ENCODE results near the gene VTA1. TPM values are rescaled to one million over a fixed set of nuclear protein-coding genes. Genes with fewer than 3 reads are reported as not detected.
A peak's percentile ranks its signal among the peaks of the same experiment; 100 is the strongest.

The VTA1 gene
- total RNA-seq, 1 donor from 2014 or later: 36.6 TPM

DNA sequence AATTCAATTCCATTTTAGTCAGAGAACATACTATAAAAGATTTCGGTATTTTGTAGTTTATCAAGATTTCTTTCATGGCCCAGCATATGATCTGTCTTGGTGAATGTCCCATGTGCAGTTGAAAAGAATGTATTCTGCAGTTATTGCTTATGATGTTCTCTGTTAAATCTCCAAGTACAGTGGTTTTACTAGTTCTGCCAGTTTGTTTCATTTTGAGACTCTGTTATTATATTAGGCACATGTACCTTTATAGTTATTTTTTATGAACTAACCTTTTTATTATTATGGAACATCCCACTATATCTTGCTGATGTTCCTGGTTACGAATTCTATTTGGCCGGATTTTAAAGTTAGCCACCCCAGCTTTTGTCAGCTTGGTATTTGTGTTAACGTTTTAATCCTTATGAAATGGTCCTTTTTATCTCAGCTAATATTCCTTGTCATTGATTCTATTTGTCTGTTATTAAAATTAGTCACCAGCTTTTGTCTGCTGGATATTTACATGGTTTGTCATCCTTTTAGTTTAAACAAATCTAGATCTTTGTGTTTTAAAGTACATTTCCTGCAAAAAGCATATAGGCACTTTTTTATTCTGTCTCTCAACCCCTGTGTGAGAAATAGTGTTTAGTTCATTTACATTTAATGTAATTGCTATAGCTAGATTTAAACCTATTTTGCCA is 48.9 kb downstream of the VTA1 start:
- Mint-ChIP-seq H3K4me3 (ENCODE audit: unreplicated experiment) (no peak overlapping the region), H3K9me3 (ENCODE audit: unreplicated experiment) (no peaks in the 10 kb centered on the region), H3K27me3 (ENCODE audit: unreplicated experiment) (no peaks in the 10 kb centered on the region), H3K27ac (ENCODE audit: unreplicated experiment) (no peak overlapping the region), H3K4me1 (ENCODE audit: unreplicated experiment) (no peaks in the 10 kb centered on the region), H3K36me3 (ENCODE audit: low read depth, unreplicated experiment) (no peaks in the 10 kb centered on the region)
- TF ChIP-seq, protein P1, sequence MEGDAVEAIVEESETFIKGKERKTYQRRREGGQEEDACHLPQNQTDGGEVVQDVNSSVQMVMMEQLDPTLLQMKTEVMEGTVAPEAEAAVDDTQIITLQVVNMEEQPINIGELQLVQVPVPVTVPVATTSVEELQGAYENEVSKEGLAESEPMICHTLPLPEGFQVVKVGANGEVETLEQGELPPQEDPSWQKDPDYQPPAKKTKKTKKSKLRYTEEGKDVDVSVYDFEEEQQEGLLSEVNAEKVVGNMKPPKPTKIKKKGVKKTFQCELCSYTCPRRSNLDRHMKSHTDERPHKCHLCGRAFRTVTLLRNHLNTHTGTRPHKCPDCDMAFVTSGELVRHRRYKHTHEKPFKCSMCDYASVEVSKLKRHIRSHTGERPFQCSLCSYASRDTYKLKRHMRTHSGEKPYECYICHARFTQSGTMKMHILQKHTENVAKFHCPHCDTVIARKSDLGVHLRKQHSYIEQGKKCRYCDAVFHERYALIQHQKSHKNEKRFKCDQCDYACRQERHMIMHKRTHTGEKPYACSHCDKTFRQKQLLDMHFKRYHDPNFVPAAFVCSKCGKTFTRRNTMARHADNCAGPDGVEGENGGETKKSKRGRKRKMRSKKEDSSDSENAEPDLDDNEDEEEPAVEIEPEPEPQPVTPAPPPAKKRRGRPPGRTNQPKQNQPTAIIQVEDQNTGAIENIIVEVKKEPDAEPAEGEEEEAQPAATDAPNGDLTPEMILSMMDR (IDR thresholded peaks at IDR 0.05; ENCODE audit: unreplicated experiment): no peak
- DNase-seq (ENCODE audit: low spot score): no peak

DNA sequence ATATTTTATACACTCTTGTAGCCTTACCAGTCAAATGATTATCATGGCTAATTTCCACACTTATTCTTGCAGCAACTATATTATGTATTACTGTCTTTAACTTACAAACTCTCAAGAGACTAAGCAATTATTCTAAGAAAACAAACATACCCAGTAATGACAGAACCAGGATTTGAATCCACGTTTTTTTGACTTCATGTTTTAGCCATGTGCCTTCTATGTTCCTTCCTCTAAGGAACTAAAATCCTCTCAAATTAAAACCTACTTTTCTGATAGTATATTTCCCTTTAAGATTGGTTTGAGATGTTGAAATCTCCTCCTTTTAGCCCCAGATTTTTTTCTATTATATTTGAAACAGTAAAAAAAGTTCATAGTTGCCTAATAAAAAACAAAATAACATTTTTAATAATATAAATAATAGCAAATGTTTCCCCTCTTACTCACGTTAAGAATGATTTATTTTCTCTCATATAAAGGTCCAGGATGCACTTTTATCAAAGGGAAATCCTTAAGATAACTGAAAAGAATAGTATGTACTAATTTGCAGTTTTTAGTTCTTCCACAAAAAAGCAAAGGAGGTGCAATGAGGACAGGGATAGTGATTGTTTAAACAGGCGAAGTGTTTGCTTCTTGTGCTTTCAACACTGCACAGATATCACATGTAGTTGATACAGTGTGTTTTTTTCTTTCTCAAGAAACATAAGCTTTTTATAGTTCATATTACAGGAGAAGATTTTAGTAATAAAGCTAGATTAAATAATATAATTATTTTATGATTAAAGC is 54.0 kb downstream of the VTA1 start:
- Mint-ChIP-seq H3K27me3 (ENCODE audit: unreplicated experiment) (no peaks in the 10 kb centered on the region), H3K9me3 (ENCODE audit: unreplicated experiment) (no peaks in the 10 kb centered on the region), H3K36me3 (ENCODE audit: low read depth, unreplicated experiment) (peaks cover 4% of the 10 kb centered on the region), H3K4me3 (ENCODE audit: unreplicated experiment) (no peak overlapping the region), H3K27ac (ENCODE audit: unreplicated experiment) (no peak overlapping the region), H3K4me1 (ENCODE audit: unreplicated experiment) (no peaks in the 10 kb centered on the region)
- DNase-seq (ENCODE audit: low spot score): no peak
- TF ChIP-seq, protein P1 (IDR thresholded peaks at IDR 0.05; ENCODE audit: unreplicated experiment): no peak

DNA sequence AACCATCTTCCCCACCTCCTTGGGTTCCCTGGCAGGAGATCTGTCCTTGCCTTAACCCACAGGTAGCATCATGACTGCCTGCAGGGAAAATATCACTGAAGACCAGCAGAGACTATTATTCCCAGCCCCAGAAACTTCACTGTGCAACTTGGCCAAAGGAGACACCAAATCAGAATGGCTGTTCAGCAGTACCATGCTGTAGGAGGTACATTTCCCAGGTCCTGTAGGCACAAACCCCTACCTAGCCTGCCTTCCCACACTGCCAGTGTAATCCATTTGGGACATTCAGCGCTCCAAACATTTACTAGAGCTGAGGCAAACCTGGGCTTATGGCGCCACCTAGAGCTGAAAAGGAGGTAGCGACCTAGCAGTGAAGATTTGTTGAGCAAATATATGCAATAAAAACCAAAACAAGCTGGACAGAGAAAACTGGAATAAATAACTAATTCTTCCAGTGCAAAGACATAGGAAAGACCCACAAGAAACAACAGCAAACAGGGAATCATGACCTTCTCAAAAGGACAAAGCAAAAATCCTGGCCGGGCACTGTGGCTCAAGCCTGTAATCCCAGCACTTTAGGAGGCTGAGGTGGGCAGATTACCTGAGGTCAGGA is 60.3 kb downstream of the VTA1 start:
- Mint-ChIP-seq H3K27ac (ENCODE audit: unreplicated experiment) (no peak overlapping the region), H3K9me3 (ENCODE audit: unreplicated experiment) (peaks cover 3% of the 10 kb centered on the region), H3K4me3 (ENCODE audit: unreplicated experiment) (no peak overlapping the region), H3K27me3 (ENCODE audit: unreplicated experiment) (no peaks in the 10 kb centered on the region), H3K4me1 (ENCODE audit: unreplicated experiment) (no peaks in the 10 kb centered on the region), H3K36me3 (ENCODE audit: low read depth, unreplicated experiment) (peaks cover 24% of the 10 kb centered on the region)
- peak; percentile 52 for DNase-seq (ENCODE audit: low spot score)
- TF ChIP-seq, protein P1 (IDR thresholded peaks at IDR 0.05; ENCODE audit: unreplicated experiment): peak; percentile 89

DNA sequence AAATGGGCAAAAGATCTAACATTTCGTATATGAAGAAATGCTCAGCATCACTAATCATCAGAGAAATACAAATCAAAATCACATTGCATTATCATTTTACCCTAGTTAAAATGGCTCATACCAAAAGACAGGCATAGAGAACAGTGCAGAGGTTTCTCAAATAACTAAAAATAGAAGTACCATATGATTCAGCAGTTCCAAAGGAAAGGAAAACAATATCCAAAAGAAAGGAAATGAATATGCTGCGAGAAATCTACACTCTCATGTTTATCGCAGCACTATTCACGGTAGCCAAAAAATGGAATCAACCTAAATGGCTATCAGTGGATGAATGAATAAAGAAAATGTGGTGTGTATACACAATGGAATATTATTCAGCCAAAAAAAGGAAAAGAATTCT is 63.5 kb downstream of the VTA1 start:
- peaks cover 22% of the 10 kb centered on the region for H3K9me3 Mint-ChIP-seq (ENCODE audit: unreplicated experiment)
- no peak for DNase-seq (ENCODE audit: low spot score)
- TF ChIP-seq, protein P1 (IDR thresholded peaks at IDR 0.05; ENCODE audit: unreplicated experiment): no peak
- no peak overlapping the region for H3K27ac Mint-ChIP-seq (ENCODE audit: unreplicated experiment)
- peaks cover 1% of the 10 kb centered on the region for H3K27me3 Mint-ChIP-seq (ENCODE audit: unreplicated experiment)
- no peak overlapping the region for H3K4me3 Mint-ChIP-seq (ENCODE audit: unreplicated experiment)
- peaks cover 41% of the 10 kb centered on the region for H3K36me3 Mint-ChIP-seq (ENCODE audit: low read depth, unreplicated experiment)
- no peaks in the 10 kb centered on the region for H3K4me1 Mint-ChIP-seq (ENCODE audit: unreplicated experiment)
